GM18502 (cell line): ENCODE results near the gene NEU3.
"Not testable (repeated sequence)": the region's sequence is repeated elsewhere in the genome, so short reads cannot be mapped to it uniquely, and the experiment has no call there.

Experiments
- ATAC-seq: cut with Tn5 transposase; IDR thresholded peaks from one replicate; pipeline ENCODE4 v1.9.1; 2021; ENCODE audit warnings: mild to moderate bottlenecking; ENCODE audit not compliant: unreplicated experiment, poor library complexity

Gene NEU3

GRCh38 chr11:75025561-75025960 is 36.8 kb downstream of the NEU3 start:
- ATAC-seq: no peak

- no peak for ATAC-seq
Observed at GRCh38 chr11:75028321-75028720, 39.6 kb downstream of the NEU3 start.

- no peak for ATAC-seq
Observed at GRCh38 chr11:75028724-75029123, 40.0 kb downstream of the NEU3 start.

- no peak for ATAC-seq
Observed at GRCh38 chr11:75029836-75030631, 41.3 kb downstream of the NEU3 start.

GRCh38 chr11:75031224-75031753 is 42.6 kb downstream of the NEU3 start:
- no peak for ATAC-seq

GRCh38 chr11:75031771-75032549 is 43.2 kb downstream of the NEU3 start:
- ATAC-seq: no peak

- no peak for ATAC-seq
Observed at GRCh38 chr11:75032550-75032935, 43.8 kb downstream of the NEU3 start.

- ATAC-seq: no peak
Observed at GRCh38 chr11:75033916-75034315, 45.2 kb downstream of the NEU3 start.

- no peak for ATAC-seq
Observed at GRCh38 chr11:75035256-75035655, 46.5 kb downstream of the NEU3 start.

GRCh38 chr11:75035911-75036565 is 47.3 kb downstream of the NEU3 start:
- ATAC-seq: no peak

GRCh38 chr11:75040167-75040770 is 51.5 kb downstream of the NEU3 start:
- ATAC-seq: no peak

GRCh38 chr11:75041263-75041662 is 52.5 kb downstream of the NEU3 start:
- no peak for ATAC-seq

- not testable (repeated sequence) for ATAC-seq
Observed at GRCh38 chr11:75041821-75042220, 53.1 kb downstream of the NEU3 start.

- not testable (repeated sequence) for ATAC-seq
Observed at GRCh38 chr11:75044381-75045170, 55.8 kb downstream of the NEU3 start.

GRCh38 chr11:75046668-75047067 is 57.9 kb downstream of the NEU3 start:
- not testable (repeated sequence) for ATAC-seq

- ATAC-seq: no peak
Observed at GRCh38 chr11:75047191-75047590, 58.5 kb downstream of the NEU3 start.

- ATAC-seq: not testable (repeated sequence)
Observed at GRCh38 chr11:75049501-75050266, 61.0 kb downstream of the NEU3 start.

GRCh38 chr11:75050516-75050915 is 61.8 kb downstream of the NEU3 start:
- no peak for ATAC-seq

GRCh38 chr11:75051043-75051442 is 62.3 kb downstream of the NEU3 start:
- no peak for ATAC-seq
